HepG2 (cell line): Measurements from ENCODE around the gene TMEM258. TPM values are rescaled to one million over a fixed set of nuclear protein-coding genes. Genes with fewer than 3 reads are reported as not detected.

Source experiments
- ATAC-seq: fragments of 200-7000 bp; cut with Tn5 transposase; 3 replicates; pipeline ENCODE4 v1.9.1; 2020; ENCODE audit warnings: mild to moderate bottlenecking, moderate library complexity
- BruUV-seq: library from RNA; stranded (reverse); fragments of 400-500 nt; replicated peaks from 2 replicates; lab custom pipeline; 2021; lab: Mats Ljungman, UMichigan
- CTCF ChIA-PET: fragments of 300-600 bp; formaldehyde crosslinking; extraction: SDS; loops from one replicate; lab custom pipeline; 2021; ENCODE audit warnings: low total read pairs, inconsistent platforms, low intra/inter-chr PET ratio; lab: Yijun Ruan, JAX
- POLR2A ChIA-PET: fragments of 350-600 bp; sonication (Branson Sonifier 250); formaldehyde crosslinking; loops from one replicate; lab custom pipeline; 2020; ENCODE audit warnings: antibody characterized with exemption, inconsistent platforms; lab: Yijun Ruan, JAX
- DNase-seq: peaks from one replicate; pipeline ENCODE4 v3.0.0-alpha.2; 2015; ENCODE audit warnings: low spot score
- FAIRE-seq: peaks from 3 replicates; lab custom pipeline; 2011; peaks lifted over from hg19 to GRCh38; lab: Jason Lieb, UNC
- H2AFZ ChIP-seq: one replicate; pipeline ENCODE4 v1.6.1; 2011; ENCODE audit warnings: low read length, inconsistent platforms
- H3K27ac ChIP-seq: fragments of 300-600 bp; 3 replicates; pipeline ENCODE4 v1.8.0; 2011; ENCODE audit warnings: mixed run types, mild to moderate bottlenecking, mixed read lengths, low read length, inconsistent platforms; ENCODE audit not compliant: insufficient read depth; ENCODE audit errors: extremely low read length
- H3K27me3 ChIP-seq, 2 experiments: fragments of 200-600 bp in 1 of 2; 2 replicates in 1 of 2; 3 replicates in 1 of 2; pipeline versions ENCODE4 v1.6.0 to v1.8.0; 2011; ENCODE audit warnings: low read length in 2 of 2, mild to moderate bottlenecking in 2 of 2, moderate library complexity in 2 of 2, inconsistent platforms in 1 of 2; ENCODE audit not compliant: insufficient read depth in 2 of 2, control insufficient read depth in 1 of 2
- H3K36me3 ChIP-seq, 2 experiments: fragments of 200-600 bp in 1 of 2; replicated peaks in 1 of 2; 2 replicates in 1 of 2; 3 replicates in 1 of 2; pipeline versions ENCODE4 v1.5.1 to v1.8.0; 2011; ENCODE audit warnings: low read length in 2 of 2, inconsistent platforms in 1 of 2; ENCODE audit not compliant: insufficient read depth in 2 of 2, control insufficient read depth in 1 of 2
- H3K4me1 ChIP-seq: 2 replicates; pipeline ENCODE4 v1.5.1; 2012; ENCODE audit warnings: low read length, inconsistent platforms; ENCODE audit not compliant: insufficient read depth
- H3K4me2 ChIP-seq: 2 replicates; pipeline ENCODE4 v1.6.0; 2011; ENCODE audit warnings: low read depth, low read length, inconsistent platforms
- H3K4me3 ChIP-seq, 3 experiments: fragments of 200-600 bp in 1 of 3; sonication (generic), shearing (Covaris generic) in 1 of 3; replicated peaks in 1 of 3; 2 replicates each; pipeline ENCODE4 v1.5.1; 2011 to 2016; ENCODE audit warnings: low read length in 3 of 3, inconsistent platforms in 2 of 3, low read depth in 2 of 3, mild to moderate bottlenecking in 2 of 3, control low read depth in 1 of 3, mixed read lengths in 1 of 3; ENCODE audit not compliant: insufficient read depth in 1 of 3
- H3K79me2 ChIP-seq: one replicate; pipeline ENCODE4 v1.6.1; 2011; ENCODE audit warnings: low read length, inconsistent platforms; ENCODE audit not compliant: insufficient read depth
- H3K9ac ChIP-seq: 2 replicates; pipeline ENCODE4 v1.6.0; 2011; ENCODE audit warnings: mild to moderate bottlenecking, low read depth, low read length, inconsistent platforms; ENCODE audit not compliant: insufficient read depth
- H3K9me3 ChIP-seq: 2 replicates; pipeline ENCODE4 v1.5.1; 2012; ENCODE audit warnings: mild to moderate bottlenecking, low read length
- H4K20me1 ChIP-seq: 2 replicates; pipeline ENCODE4 v1.6.0; 2011; ENCODE audit warnings: inconsistent platforms, mild to moderate bottlenecking, low read length, moderate library complexity; ENCODE audit not compliant: insufficient read depth
- HNF4G ChIP-seq, 2 experiments: sonication (generic) in 1 of 2; formaldehyde crosslinking in 1 of 2; IDR thresholded peaks; 2 replicates each; pipeline versions ENCODE4 v1.4.0 to v1.6.1; 2011 to 2020; ENCODE audit warnings: borderline replicate concordance in 2 of 2, low read depth in 2 of 2, mild to moderate bottlenecking in 2 of 2, low read length in 1 of 2, missing genetic modification reagents in 1 of 2, moderate library complexity in 1 of 2
- IKZF4 ChIP-seq: sonication (generic); formaldehyde crosslinking; IDR thresholded peaks from 2 replicates; pipeline ENCODE4 v1.5.1; 2020; ENCODE audit warnings: borderline replicate concordance, mild to moderate bottlenecking, low read depth, missing genetic modification reagents; ENCODE audit errors: not compliant biosample characterization
- SAP130 ChIP-seq: IDR thresholded peaks from 2 replicates; pipeline ENCODE4 v1.6.1; 2016; ENCODE audit warnings: low read depth
- THAP9 ChIP-seq: sonication (generic); formaldehyde crosslinking; IDR thresholded peaks from 2 replicates; pipeline ENCODE4; 2020; ENCODE audit warnings: missing genetic modification reagents, mild to moderate bottlenecking, borderline replicate concordance
- ZC3H4 ChIP-seq: sonication (generic); formaldehyde crosslinking; IDR thresholded peaks from 2 replicates; pipeline ENCODE4 v1.4.0; 2020; ENCODE audit warnings: missing genetic modification reagents, borderline replicate concordance
- ZNF292 ChIP-seq: sonication (generic); formaldehyde crosslinking; IDR thresholded peaks from 2 replicates; pipeline ENCODE4 v1.8.1; 2022; ENCODE audit warnings: mild to moderate bottlenecking, low read depth, missing genetic modification reagents, borderline replicate concordance
- ZNF644 ChIP-seq: IDR thresholded peaks from 2 replicates; pipeline ENCODE4 v1.6.1; 2016; ENCODE audit warnings: low read depth
- WGBS: methylation state at CpG from one replicate; pipeline ENCODE4 v1.1.6; 2017; ENCODE audit warnings: low lambda C conversion rate; 5-methylcytosine and 5-hydroxymethylcytosine counted together
- in situ Hi-C: cut with HindIII; loops from 2 replicates; pipeline ENCODE4 v1.10.0; 2017; ENCODE audit warnings: low pct_unique_long_range_greater_than_20kb; ENCODE audit not compliant: extremely low pct_ligation_motif_present
- intact Hi-C: fragments of 100-400 bp; cut with micrococcal nuclease; formaldehyde crosslinking; loops from one replicate; pipeline ENCODE4 v1.10.0; 2022; ENCODE audit not compliant: unreplicated experiment
- polyA plus RNA-seq, 8 experiments: library from polyadenylated mRNA; depleted of rRNA in 3 of 8; stranded (reverse) in 7 of 8; unstranded in 1 of 8; fragments of >200 nt; fragmentation: Illumina TruSeq in 4 of 8; extraction: Trizol in 4 of 8; gene quantifications; 2 replicates each; pipeline versions ENCODE4 v1.2.1 to v1.2.3, GENCODE V29; 2011 to 2016; ENCODE audit warnings: low read depth in 4 of 8, missing spikeins in 1 of 8, mixed read lengths in 1 of 8; ENCODE audit not compliant: insufficient read depth in 1 of 8
- total RNA-seq, 5 experiments: library from RNA; depleted of rRNA; stranded (reverse); fragments of >200 nt; fragmentation: Illumina TruSeq; extraction: Trizol; gene quantifications; 2 replicates each; pipeline ENCODE4 v1.2.3, GENCODE V29; 2016; ENCODE audit warnings: low read depth in 1 of 5

TMEM258 gene
- total and polyA plus RNA-seq, 2 of the 13 experiments (the other 11 are each of a cell fraction or from before 2014, with no cell fraction given): 175 to 424 TPM

- intact Hi-C loops (no loop called here), in situ Hi-C loops (no loop called here)
- no peaks in the 10 kb centered on the region for H4K20me1 ChIP-seq
- 87% methylated on average over 7 of the region's 7 CpGs for WGBS
- no peak overlapping the region for H3K27ac ChIP-seq
- BruUV-seq: no TSS peak
- H2AFZ ChIP-seq: no peak overlapping the region
- no peaks in the 10 kb centered on the region for H3K9me3 ChIP-seq
- no peak for FAIRE-seq
- no peak for ATAC-seq
- no peak overlapping the region for H3K4me2 ChIP-seq
- H3K9ac ChIP-seq: no peak overlapping the region
- no peaks in the 10 kb centered on the region for H3K79me2 ChIP-seq
- no peaks in the 10 kb centered on the region for H3K27me3 ChIP-seq
- TF ChIP-seq SAP130 (no peak), IKZF4 (CRISPR knock-in tag) (no peak), ZNF644 (CRISPR knock-in tag) (no peak), ZNF292 (CRISPR knock-in tag) (no peak), THAP9 (CRISPR knock-in tag) (no peak), ZC3H4 (CRISPR knock-in tag) (no peak), HNF4G (IDR thresholded peaks at IDR 0.05; ENCODE audit: borderline replicate concordance, low read depth, low read length) (no peak), HNF4G (CRISPR knock-in tag; IDR thresholded peaks at IDR 0.05; ENCODE audit: borderline replicate concordance, low read depth) (no peak)
- H3K4me3 ChIP-seq: no peak overlapping the region
- DNase-seq: no peak
- ChIA-PET CTCF (no interaction called here), POLR2A (no interaction called here)
- H3K4me1 ChIP-seq: no peaks in the 10 kb centered on the region
- peaks cover 3 to 45% of the 10 kb centered on the region in 2 experiments for H3K36me3 ChIP-seq
Measured at GRCh38 chr11:61840371-61840770, 48.0 kb upstream of the TMEM258 start.
